ENCODE data around the gene PLEKHH1.

PLEKHH1 gene

GRCh38 chr14:67515386-67516079, 17.6 kb upstream of the PLEKHH1 start:
- no peak for TF ChIP-seq POLR2A (IDR thresholded peaks at IDR 0.05; ENCODE audit: low read depth, low read length)
- FAIRE-seq (no peak), DNase-seq (ENCODE audit: insufficient read length, low spot score) (peak; percentile 35)

DNA sequence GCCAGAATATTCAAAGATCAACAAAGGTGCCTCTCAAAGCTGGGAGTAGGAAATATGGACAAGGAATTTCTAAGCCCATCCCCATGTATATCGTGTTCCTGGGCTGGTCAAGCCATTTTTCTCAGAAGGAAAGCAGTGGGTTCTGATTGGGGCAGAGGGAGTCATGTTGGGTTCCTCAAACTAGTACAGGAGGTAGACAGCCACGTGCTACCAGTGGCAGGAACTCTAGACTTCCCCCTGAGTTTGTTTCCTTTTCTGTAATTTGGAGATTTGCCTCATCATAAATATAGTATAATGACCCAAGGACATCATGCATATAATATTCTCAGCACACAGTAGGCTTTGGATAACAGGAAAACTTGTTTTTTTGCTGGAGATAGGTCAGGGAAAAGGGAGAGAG, 16.4 kb upstream of the PLEKHH1 start:
- DNase-seq (ENCODE audit: insufficient read length, low spot score) (no peak), FAIRE-seq (no peak)
- TF ChIP-seq POLR2A (IDR thresholded peaks at IDR 0.05; ENCODE audit: low read depth, low read length), result no peak

DNA sequence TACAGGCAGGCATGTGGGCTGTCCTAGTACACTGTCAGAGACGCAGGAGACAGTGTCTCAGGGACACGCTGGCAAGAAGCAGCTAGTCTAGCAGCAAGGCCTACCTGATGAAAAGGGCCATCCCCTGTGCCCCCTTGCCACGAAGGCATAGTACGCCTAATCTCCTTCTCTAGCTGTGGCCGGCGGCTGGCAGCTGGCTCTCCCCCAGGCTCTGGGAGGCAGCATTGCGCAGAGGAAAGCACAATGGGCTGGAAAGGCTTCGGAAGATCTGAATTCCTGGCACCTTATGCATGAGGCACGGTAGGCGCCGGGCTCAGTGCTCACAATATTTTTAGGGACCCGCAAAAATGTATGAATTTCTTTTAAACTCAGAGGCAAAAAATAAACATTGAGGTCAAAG, 16.0 kb upstream of the PLEKHH1 start:
- FAIRE-seq, result no peak
- no peak for TF ChIP-seq POLR2A (IDR thresholded peaks at IDR 0.05; ENCODE audit: low read depth, low read length)
- DNase-seq (ENCODE audit: insufficient read length, low spot score), result no peak

DNA sequence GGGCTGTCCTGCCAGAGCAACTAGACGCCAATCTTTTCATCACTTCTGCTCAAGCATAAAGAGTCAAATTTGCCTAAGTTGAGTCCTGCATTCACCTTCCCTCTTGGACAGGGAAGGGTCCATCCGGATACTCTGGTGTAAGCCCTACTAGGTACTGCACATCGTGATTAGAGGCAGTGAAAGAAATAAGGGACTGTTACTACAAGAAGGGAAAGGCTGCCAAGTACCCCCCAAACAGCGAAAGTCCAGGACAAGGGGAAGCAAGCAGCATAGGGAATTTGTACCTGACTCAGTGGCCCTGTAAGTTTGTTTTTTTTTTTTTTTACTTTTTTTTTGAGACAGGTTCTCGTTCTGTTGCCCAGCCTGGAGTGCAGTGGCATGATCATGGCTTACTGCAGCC, 13.7 kb upstream of the PLEKHH1 start:
- TF ChIP-seq POLR2A (IDR thresholded peaks at IDR 0.05; ENCODE audit: low read depth, low read length), result no peak
- DNase-seq (ENCODE audit: insufficient read length, low spot score) (no peak), FAIRE-seq (no peak)

DNA sequence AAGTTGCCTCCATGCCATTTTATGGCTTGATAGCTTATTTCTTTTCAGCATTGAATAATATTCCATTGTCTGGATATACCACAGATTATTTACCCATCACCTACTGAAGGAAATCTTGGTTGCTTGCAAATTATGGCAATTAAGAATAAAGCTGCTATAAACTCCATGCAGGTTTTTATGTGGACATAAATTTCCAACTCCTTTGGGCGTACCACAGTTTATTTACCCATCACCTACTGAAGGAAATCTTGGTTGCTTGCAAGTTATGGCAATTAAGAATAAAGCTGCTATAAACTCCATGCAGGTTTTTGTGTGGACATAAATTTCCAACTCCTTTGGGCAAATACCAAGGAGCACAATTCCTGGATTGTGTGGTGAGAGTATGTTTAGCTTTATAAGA, 12.6 kb upstream of the PLEKHH1 start:
- no peak for FAIRE-seq
- TF ChIP-seq POLR2A (IDR thresholded peaks at IDR 0.05; ENCODE audit: low read depth, low read length), result no peak
- no peak for DNase-seq (ENCODE audit: insufficient read length, low spot score)

DNA sequence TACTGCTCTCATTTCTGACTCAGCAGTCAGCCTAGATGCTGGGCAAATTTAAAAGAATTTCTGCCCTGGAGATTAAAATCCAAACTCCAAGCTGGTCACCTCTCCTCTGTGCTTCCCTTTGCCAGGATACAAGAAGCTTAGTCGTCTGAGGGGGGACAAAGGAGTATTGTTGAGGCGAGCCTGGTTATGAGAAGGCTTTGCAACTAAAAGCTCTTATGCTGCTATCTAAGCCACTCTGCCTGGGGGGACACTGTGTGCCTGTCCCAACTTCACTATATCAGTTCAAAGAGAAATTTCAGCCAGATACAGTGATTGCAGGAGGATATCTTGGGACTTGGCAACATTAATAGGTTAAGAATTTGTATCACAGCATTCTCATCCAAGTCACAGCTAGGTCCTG, 10.8 kb upstream of the PLEKHH1 start:
- no peak for TF ChIP-seq POLR2A (IDR thresholded peaks at IDR 0.05; ENCODE audit: low read depth, low read length)
- DNase-seq (ENCODE audit: insufficient read length, low spot score) (no peak), FAIRE-seq (no peak)

DNA sequence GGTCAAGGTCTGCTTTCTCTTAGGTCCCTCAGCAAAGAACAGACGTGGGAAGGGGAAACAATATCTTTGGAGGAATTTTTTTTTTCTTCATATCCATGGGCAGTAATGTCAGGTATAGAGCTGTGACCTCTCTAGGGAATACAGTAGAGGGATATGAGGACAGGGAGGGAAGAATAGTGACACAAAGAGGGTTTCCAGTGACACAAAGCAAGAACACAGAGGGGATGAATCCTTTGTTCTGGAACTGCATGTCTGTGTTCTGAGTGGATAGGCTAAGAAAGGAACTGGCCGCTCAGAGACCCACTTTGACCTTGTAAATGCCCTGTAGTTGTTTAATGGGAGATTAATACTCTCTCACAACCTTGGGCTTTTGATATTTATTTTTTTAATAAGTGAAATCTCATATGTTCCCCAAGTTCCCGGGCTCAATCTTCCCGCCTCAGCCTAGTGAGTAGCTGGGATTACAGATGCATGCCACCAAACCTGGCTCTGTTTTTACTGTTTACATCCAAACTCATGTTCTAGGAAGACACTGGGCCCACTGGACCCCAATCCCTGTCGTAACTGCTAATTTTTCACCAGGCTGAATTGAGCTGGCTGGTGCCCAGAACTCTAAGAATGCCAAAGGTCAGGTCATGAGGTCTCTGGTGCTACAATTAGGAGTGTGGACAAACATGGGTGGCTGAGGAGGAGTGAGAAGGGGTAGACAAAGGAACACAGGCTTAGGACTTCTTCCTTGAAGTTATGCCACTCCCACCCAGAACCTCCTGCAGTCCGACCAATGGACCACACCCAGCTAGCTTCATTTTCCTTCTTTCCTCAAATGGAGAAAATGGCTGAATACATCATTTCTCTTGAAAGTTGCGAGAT, 9.1 kb upstream of the PLEKHH1 start:
- no peak for DNase-seq (ENCODE audit: insufficient read length, low spot score)
- no peak for FAIRE-seq
- TF ChIP-seq POLR2A (IDR thresholded peaks at IDR 0.05; ENCODE audit: low read depth, low read length), result no peak

DNA sequence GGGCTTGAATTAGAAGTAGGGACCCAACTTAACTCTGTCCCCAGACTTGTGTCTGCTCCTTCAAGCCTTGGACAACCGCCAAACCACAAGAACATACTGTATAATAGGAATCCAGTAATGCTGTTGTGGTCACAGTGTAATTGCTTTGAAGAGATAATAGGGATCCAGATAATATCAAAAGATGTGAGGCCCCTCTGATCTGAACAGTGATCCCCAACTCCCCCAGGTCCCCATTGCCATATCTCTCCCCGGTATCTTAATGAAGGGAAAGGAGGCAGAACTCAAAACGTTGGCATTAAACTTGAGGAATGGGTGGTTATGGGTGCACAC, 8.5 kb upstream of the PLEKHH1 start:
- FAIRE-seq (no peak), DNase-seq (ENCODE audit: insufficient read length, low spot score) (no peak)
- TF ChIP-seq POLR2A (IDR thresholded peaks at IDR 0.05; ENCODE audit: low read depth, low read length), result no peak

DNA sequence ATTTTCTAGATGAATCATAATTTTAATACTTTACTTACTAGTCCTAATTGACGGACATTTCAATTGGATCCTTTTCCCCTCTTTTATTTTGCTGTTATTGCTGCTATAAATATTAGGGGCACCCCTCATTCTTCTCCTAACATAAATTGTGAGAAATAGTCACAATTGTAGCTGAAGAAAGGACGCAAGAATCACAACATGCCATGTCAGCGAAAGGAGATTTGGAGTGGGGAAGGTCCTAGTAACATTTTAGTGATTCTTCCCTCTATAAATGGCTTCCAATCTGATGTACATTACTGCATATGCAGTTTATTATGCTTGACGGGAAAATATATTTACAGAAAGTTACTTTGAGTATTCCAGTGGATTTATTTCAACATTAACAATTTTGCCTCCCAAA, 7.7 kb upstream of the PLEKHH1 start:
- DNase-seq (ENCODE audit: insufficient read length, low spot score), result no peak
- FAIRE-seq, result no peak
- TF ChIP-seq POLR2A (IDR thresholded peaks at IDR 0.05; ENCODE audit: low read depth, low read length), result no peak

- no peak for TF ChIP-seq POLR2A (IDR thresholded peaks at IDR 0.05; ENCODE audit: low read depth, low read length)
- FAIRE-seq, result no peak
Observed at GRCh38 chr14:67526181-67526580, 6.9 kb upstream of the PLEKHH1 start.

GRCh38 chr14:67526676-67527459, 6.2 kb upstream of the PLEKHH1 start:
- peak; percentile 48 for FAIRE-seq
- no peak for TF ChIP-seq POLR2A (IDR thresholded peaks at IDR 0.05; ENCODE audit: low read depth, low read length)
- DNase-seq (ENCODE audit: insufficient read length, low spot score), result peak; percentile 33

More at GRCh38 chr14:67526181-67526580, 6.9 kb upstream of the PLEKHH1 start:
- no peak for DNase-seq (ENCODE audit: insufficient read length, low spot score)

DNA sequence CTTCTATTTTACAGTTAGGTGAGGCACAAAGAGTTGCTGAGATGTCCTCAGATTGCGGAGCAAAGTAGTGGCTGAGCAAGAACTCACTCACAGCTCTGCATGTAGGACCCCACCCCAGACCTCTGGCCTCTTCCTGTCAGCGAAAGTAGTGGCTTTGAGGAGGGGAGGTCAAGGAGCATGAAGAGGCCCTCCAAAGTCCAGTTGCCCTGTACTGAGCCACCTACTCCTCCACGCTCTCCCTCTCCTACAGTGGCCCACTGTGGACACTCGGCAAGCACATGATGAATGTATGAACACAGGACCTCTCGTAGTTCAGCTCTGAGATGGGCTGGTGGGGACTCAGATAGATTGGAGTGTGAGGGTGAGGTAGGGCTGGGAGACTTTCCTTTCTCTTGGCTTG, 5.3 kb upstream of the PLEKHH1 start:
- FAIRE-seq (no peak), DNase-seq (ENCODE audit: insufficient read length, low spot score) (no peak)
- TF ChIP-seq POLR2A (IDR thresholded peaks at IDR 0.05; ENCODE audit: low read depth, low read length), result no peak

DNA sequence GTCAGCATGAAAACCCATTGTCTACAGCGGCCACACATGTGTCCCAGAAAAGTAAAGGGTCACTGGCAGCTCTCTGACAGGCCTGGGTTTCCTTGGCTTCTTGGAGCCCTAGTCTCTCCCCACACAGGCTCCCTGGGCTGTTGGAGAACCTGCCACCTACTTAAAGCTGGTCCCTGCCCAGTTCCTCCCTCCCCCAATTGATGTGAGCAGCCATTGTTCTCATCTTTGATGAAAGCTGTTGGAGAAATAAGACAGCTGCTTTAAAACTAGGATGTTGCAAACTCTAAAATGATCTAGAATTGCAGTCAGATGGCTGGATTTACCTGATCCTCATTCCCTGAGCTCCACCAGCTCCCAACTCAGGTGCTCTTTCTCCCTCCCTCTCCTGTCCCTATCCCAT, 4.8 kb upstream of the PLEKHH1 start:
- no peak for DNase-seq (ENCODE audit: insufficient read length, low spot score)
- FAIRE-seq, result no peak
- no peak for TF ChIP-seq POLR2A (IDR thresholded peaks at IDR 0.05; ENCODE audit: low read depth, low read length)

Measured in H54 (cell line).